Bronchial epithelial cell (primary cell): ENCODE results near the gene UGT1A9. TPM values are rescaled to one million over a fixed set of nuclear protein-coding genes. Genes with fewer than 3 reads are reported as not detected.
A peak's percentile ranks its signal among the peaks of the same experiment; 100 is the strongest.

Experiments used
- DNase-seq: peaks from one replicate; pipeline ENCODE4 v3.0.0-alpha.2; 2010; ENCODE audit warnings: low read depth
- FAIRE-seq: peaks from 2 replicates; lab custom pipeline; 2011; peaks lifted over from hg19 to GRCh38; lab: Jason Lieb, UNC
- H3K27me3 ChIP-seq: 2 replicates; pipeline ENCODE4 v1.5.1; 2011; ENCODE audit warnings: low read length; ENCODE audit not compliant: control insufficient read depth, insufficient read depth
- H3K36me3 ChIP-seq: 2 replicates; pipeline ENCODE4 v1.5.1; 2011; ENCODE audit warnings: low read length; ENCODE audit not compliant: control insufficient read depth, insufficient read depth
- H3K4me3 ChIP-seq: 2 replicates; pipeline ENCODE4 v1.5.1; 2011; ENCODE audit warnings: mild to moderate bottlenecking, low read depth, low read length, control low read depth
- CTCF ChIP-seq: IDR thresholded peaks from 2 replicates; pipeline ENCODE4 v1.5.1; 2011; ENCODE audit warnings: mild to moderate bottlenecking, moderate library complexity, low read length, control low read depth, inconsistent platforms; ENCODE audit not compliant: insufficient read depth, severe bottlenecking
- total RNA-seq: library from RNA; depleted of rRNA; stranded (reverse); fragments of >200 nt; gene quantifications from 2 replicates; pipeline ENCODE4 v1.2.1, GENCODE V29; 2014

Gene UGT1A9
- total RNA-seq, 1 donor from 2014 or later: 0.26 TPM

- FAIRE-seq (peak; percentile 18), DNase-seq (no peak)
- Histone ChIP-seq H3K4me3 (no peak overlapping the region), H3K36me3 (peaks cover 6% of the 10 kb centered on the region), H3K27me3 (no peaks in the 10 kb centered on the region)
- no peak for TF ChIP-seq CTCF
These were observed 93.1 kb downstream of the UGT1A9 start for GRCh38 chr2:233764761-233765160.

DNA sequence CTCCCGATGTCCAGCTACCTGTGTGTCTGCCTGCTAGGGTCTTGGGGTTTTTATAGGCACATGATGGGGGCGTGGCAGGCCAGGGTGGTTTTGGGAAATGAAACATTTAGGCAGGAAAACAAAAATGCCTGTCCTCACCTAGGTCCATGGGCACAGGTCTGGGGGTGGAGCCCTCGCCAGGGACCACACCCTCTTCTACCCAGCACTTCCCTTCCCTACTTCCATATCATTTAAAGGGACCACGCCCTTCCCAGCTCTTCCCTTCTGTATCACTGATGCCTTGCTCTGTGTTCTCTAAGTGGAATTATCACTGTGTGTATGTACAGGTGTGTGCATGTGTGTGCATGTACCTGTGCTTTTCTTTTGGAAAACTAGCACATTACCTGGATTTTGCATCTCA, 94.7 kb downstream of the UGT1A9 start:
- DNase-seq: no peak
- TF ChIP-seq CTCF: no peak
- FAIRE-seq: no peak
- Histone ChIP-seq H3K36me3 (peaks cover 7% of the 10 kb centered on the region), H3K27me3 (no peaks in the 10 kb centered on the region), H3K4me3 (no peak overlapping the region)

DNA sequence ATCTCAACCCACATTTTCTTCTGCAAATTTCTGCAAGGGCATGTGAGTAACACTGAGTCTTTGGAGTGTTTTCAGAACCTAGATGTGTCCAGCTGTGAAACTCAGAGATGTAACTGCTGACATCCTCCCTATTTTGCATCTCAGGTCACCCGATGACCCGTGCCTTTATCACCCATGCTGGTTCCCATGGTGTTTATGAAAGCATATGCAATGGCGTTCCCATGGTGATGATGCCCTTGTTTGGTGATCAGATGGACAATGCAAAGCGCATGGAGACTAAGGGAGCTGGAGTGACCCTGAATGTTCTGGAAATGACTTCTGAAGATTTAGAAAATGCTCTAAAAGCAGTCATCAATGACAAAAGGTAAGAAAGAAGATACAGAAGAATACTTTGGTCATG, 96.4 kb downstream of the UGT1A9 start:
- no peaks in the 10 kb centered on the region for H3K27me3 ChIP-seq
- FAIRE-seq (no peak), DNase-seq (no peak)
- no peak for TF ChIP-seq CTCF
- H3K4me3 ChIP-seq: no peak overlapping the region
- peaks cover 7% of the 10 kb centered on the region for H3K36me3 ChIP-seq

- TF ChIP-seq CTCF: no peak
- H3K27me3 ChIP-seq: no peaks in the 10 kb centered on the region
- no peak overlapping the region for H3K4me3 ChIP-seq
- peak; percentile 66 for FAIRE-seq
- H3K36me3 ChIP-seq: peaks cover 7% of the 10 kb centered on the region
- no peak for DNase-seq
These were observed 97.6 kb downstream of the UGT1A9 start for GRCh38 chr2:233769260-233769659.

DNA sequence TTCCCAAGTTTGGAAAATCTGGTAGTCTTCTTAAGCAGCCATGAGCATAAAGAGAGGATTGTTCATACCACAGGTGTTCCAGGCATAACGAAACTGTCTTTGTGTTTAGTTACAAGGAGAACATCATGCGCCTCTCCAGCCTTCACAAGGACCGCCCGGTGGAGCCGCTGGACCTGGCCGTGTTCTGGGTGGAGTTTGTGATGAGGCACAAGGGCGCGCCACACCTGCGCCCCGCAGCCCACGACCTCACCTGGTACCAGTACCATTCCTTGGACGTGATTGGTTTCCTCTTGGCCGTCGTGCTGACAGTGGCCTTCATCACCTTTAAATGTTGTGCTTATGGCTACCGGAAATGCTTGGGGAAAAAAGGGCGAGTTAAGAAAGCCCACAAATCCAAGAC, 100.5 kb downstream of the UGT1A9 start:
- TF ChIP-seq CTCF: no peak
- peaks cover 3% of the 10 kb centered on the region for H3K36me3 ChIP-seq
- no peaks in the 10 kb centered on the region for H3K27me3 ChIP-seq
- H3K4me3 ChIP-seq: no peak overlapping the region
- FAIRE-seq (peak; percentile 82), DNase-seq (no peak)

DNA sequence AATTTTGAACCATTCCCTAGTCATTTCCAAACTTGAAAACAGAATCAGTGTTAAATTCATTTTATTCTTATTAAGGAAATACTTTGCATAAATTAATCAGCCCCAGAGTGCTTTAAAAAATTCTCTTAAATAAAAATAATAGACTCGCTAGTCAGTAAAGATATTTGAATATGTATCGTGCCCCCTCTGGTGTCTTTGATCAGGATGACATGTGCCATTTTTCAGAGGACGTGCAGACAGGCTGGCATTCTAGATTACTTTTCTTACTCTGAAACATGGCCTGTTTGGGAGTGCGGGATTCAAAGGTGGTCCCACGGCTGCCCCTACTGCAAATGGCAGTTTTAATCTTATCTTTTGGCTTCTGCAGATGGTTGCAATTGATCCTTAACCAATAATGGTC, 100.9 kb downstream of the UGT1A9 start:
- no peaks in the 10 kb centered on the region for H3K27me3 ChIP-seq
- no peak for TF ChIP-seq CTCF
- FAIRE-seq (no peak), DNase-seq (no peak)
- H3K4me3 ChIP-seq: no peak overlapping the region
- peaks cover 3% of the 10 kb centered on the region for H3K36me3 ChIP-seq
